Astrocyte (in vitro differentiated cells and primary cell): ENCODE data around the gene UMODL1.

ENCODE experiments used
- CTCF ChIP-seq: IDR thresholded peaks from 2 replicates; pipeline ENCODE4 v1.5.1; 2011; ENCODE audit warnings: low read depth, mild to moderate bottlenecking, inconsistent platforms, low read length, moderate library complexity; ENCODE audit not compliant: insufficient read depth
- EZH2 ChIP-seq: IDR thresholded peaks from 2 replicates; pipeline ENCODE4 v1.6.1; 2012; ENCODE audit warnings: mild to moderate bottlenecking, low read length, inconsistent platforms; ENCODE audit not compliant: insufficient read depth

GRCh38 chr21:42091899-42092508, 20.9 kb downstream of the UMODL1 start:
- TF ChIP-seq CTCF (no peak), EZH2 (peak; percentile 28)
